CD4-positive, alpha-beta memory T cell (primary cell): ENCODE data around the gene RCCD1. TPM values are rescaled to one million over a fixed set of nuclear protein-coding genes. Genes with fewer than 3 reads are reported as not detected.

Experiments used
- CTCF ChIA-PET: fragments of 350-600 bp; sonication (Branson Sonifier 250); formaldehyde crosslinking; loops from one replicate; lab custom pipeline; 2021; ENCODE audit warnings: inconsistent platforms; ENCODE audit not compliant: partially characterized antibody; lab: Charles Lee
- POLR2A ChIA-PET: fragments of 350-600 bp; sonication (Branson Sonifier 250); formaldehyde crosslinking; loops from one replicate; lab custom pipeline; 2021; ENCODE audit not compliant: partially characterized antibody; lab: Charles Lee
- DNase-seq, 5 donors: peaks; one replicate each; pipeline versions ENCODE4 v3.0.0 to v3.0.0-alpha.2; 2020 to 2022; ENCODE audit warnings: mixed read lengths in 1 of 5
- H3K27ac ChIP-seq: one replicate; pipeline ENCODE4 v1.7.0; 2013; ENCODE audit warnings: low read depth, low read length
- H3K27me3 ChIP-seq: 2 replicates; pipeline ENCODE4 v1.7.0; 2013; ENCODE audit warnings: mild to moderate bottlenecking, low read length, moderate library complexity; ENCODE audit not compliant: insufficient read depth
- H3K36me3 ChIP-seq: 2 replicates; pipeline ENCODE4 v1.7.0; 2013; ENCODE audit warnings: mild to moderate bottlenecking, low read length, moderate library complexity; ENCODE audit not compliant: insufficient read depth
- H3K4me1 ChIP-seq: 2 replicates; pipeline ENCODE4 v1.7.0; 2013; ENCODE audit warnings: mild to moderate bottlenecking, low read length, moderate library complexity; ENCODE audit not compliant: insufficient read depth
- H3K4me3 ChIP-seq, 2 donors: one replicate each; pipeline ENCODE4 v1.7.0; 2013; ENCODE audit warnings: low read length in 2 of 2, mild to moderate bottlenecking in 1 of 2
- H3K9me3 ChIP-seq, 2 donors: one replicate each; pipeline ENCODE4 v1.7.0; 2013; ENCODE audit warnings: low read length in 2 of 2, control low read depth in 1 of 2; ENCODE audit not compliant: control insufficient read depth in 1 of 2
- H3K27ac Mint-ChIP-seq, 7 donors: one replicate each; pipeline ENCODE4 v1.8.0; 2020 to 2021; ENCODE audit warnings: mixed read lengths in 7 of 7, mild to moderate bottlenecking in 6 of 7, inconsistent platforms in 3 of 7, moderate library complexity in 3 of 7
- H3K27me3 Mint-ChIP-seq, 2 donors: one replicate each; pipeline ENCODE4 v1.8.0; 2020 to 2021; ENCODE audit warnings: mixed read lengths in 2 of 2
- H3K36me3 Mint-ChIP-seq, 2 donors: one replicate each; pipeline ENCODE4 v1.8.0; 2020 to 2021; ENCODE audit warnings: mixed read lengths in 2 of 2, inconsistent platforms in 1 of 2, mild to moderate bottlenecking in 1 of 2
- H3K4me1 Mint-ChIP-seq, 4 donors: one replicate each; pipeline ENCODE4 v1.8.0; 2020 to 2021; ENCODE audit warnings: mixed read lengths in 4 of 4, mild to moderate bottlenecking in 1 of 4
- H3K4me3 Mint-ChIP-seq, 8 donors: one replicate each; pipeline ENCODE4 v1.8.0; 2020 to 2021; ENCODE audit warnings: mixed read lengths in 8 of 8, mild to moderate bottlenecking in 7 of 8, moderate library complexity in 6 of 8, inconsistent platforms in 3 of 8
- H3K9me3 Mint-ChIP-seq, 8 donors: one replicate each; pipeline ENCODE4 v1.8.0; 2020 to 2021; ENCODE audit warnings: mixed read lengths in 8 of 8, mild to moderate bottlenecking in 5 of 8, inconsistent platforms in 3 of 8, moderate library complexity in 1 of 8
- intact Hi-C: fragments of 100-400 bp; cut with micrococcal nuclease; formaldehyde crosslinking; loops from one replicate; pipeline ENCODE4 v1.15.1; 2023
- polyA plus RNA-seq, 2 donors: library from polyadenylated mRNA; unstranded; fragments of 300-500 nt; fragmentation: Illumina TruSeq; gene quantifications; one replicate each; pipeline ENCODE4 v1.2.3, GENCODE V29; 2021
- total RNA-seq, 2 experiments: library from RNA; stranded (reverse); gene quantifications; one replicate each; pipeline ENCODE4 v1.2.3, GENCODE V29; 2021

The RCCD1 gene
- total and polyA plus RNA-seq, 4 experiments from 2014 or later: 2.0 to 15.6 (median 9.3) TPM

DNA sequence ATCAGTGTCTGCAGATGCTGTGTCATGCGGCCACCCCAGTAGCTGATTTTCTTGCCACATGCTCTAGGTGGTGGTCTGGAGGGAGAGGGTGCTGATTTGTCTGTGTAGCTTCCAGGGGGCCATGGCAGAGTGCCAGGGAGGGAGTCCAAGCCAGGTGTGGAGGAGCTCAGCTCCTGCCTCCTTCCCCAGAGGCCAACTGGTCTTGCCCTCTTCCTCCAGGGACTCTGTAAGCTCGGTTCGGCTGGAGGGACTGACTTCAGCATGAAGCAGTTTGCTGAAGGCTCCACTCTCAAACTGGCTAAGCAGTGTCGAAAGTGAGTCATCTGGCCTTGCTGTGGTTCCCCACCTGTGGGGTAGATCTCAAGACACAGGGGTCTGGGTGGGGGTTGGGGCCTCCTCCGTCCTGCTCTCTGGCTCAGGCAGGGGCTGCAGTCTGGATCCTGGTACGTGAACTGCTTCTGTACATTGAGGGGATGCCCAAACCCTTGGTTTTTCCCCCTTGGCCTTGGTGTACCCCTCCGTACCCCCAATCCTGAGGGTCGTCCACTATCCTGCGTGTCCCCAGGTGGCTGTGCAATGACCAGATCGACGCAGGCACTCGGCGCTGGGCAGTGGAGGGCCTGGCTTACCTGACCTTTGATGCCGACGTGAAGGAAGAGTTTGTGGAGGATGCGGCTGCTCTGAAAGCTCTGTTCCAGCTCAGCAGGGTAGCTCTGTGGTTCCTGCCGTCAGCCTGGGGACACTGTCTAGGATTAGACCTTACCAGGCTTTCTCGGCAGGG, 6.9 kb upstream of the RCCD1 start:
- DNase-seq: no peak
- intact Hi-C loops: no loop called here
- H3K36me3 ChIP-seq: peaks cover 60% of the 10 kb centered on the region
- Mint-ChIP-seq H3K36me3 (peaks cover 27 to 69% of the 10 kb centered on the region in 2 donors), H3K9me3 (peaks cover 0 to 3% (median 0%) of the 10 kb centered on the region in 8 donors), H3K27ac (no peak overlapping the region), H3K27me3 (no peaks in the 10 kb centered on the region), H3K4me3 (no peak overlapping the region), H3K4me1 (no peaks in the 10 kb centered on the region)
- CTCF ChIA-PET: interaction anchor here (1.7 to 9.4 kb wide), 2 partner anchors 9 to 15 kb away, joined by 7 to 112 read pairs; partner anchors contain the start of genes HDDC3 and UNC45A
- POLR2A ChIA-PET: interaction anchor here (1.8 to 2.5 kb wide), 2 partner anchors 12 to 16 kb away, joined by 6 to 10 read pairs; partner anchors contain the start of genes HDDC3 and UNC45A
- no peaks in the 10 kb centered on the region for H3K9me3 ChIP-seq
- no peaks in the 10 kb centered on the region for H3K27me3 ChIP-seq
- H3K4me3 ChIP-seq: no peak overlapping the region
- no peak overlapping the region for H3K27ac ChIP-seq
- H3K4me1 ChIP-seq: no peaks in the 10 kb centered on the region

DNA sequence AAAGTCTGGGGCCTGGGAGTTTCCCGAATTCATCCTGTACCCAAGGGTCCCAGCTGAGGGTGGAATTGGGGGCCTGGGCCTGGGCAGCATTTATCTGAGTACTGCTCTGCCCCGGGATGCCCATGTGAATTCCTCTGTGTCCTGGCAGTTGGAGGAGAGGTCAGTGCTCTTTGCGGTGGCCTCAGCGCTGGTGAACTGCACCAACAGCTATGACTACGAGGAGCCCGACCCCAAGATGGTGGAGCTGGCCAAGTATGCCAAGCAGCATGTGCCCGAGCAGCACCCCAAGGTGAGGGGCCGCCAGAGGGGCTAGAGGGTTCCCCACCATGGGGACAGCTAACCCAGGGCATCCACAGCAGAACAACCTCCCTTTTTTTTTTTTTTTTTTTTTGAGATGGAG, 6.2 kb upstream of the RCCD1 start:
- Histone ChIP-seq H3K27me3 (no peaks in the 10 kb centered on the region), H3K9me3 (no peaks in the 10 kb centered on the region), H3K4me1 (no peaks in the 10 kb centered on the region), H3K4me3 (no peak overlapping the region), H3K27ac (no peak overlapping the region), H3K36me3 (peaks cover 60% of the 10 kb centered on the region)
- Mint-ChIP-seq H3K4me1 (peaks cover 0 to 3% (median 0%) of the 10 kb centered on the region in 4 donors), H3K27ac (no peak overlapping the region), H3K27me3 (no peaks in the 10 kb centered on the region), H3K4me3 (no peak overlapping the region), H3K36me3 (peaks cover 23 to 68% of the 10 kb centered on the region in 2 donors), H3K9me3 (peaks cover 0 to 3% (median 0%) of the 10 kb centered on the region in 8 donors)
- ChIA-PET POLR2A (interaction anchor here (0.6 to 2.5 kb wide), 3 partner anchors 13 to 1625 kb away, joined by 4 to 10 read pairs (median 6); partner anchors contain the start of genes HDDC3 and UNC45A), CTCF (interaction anchor here (1.5 to 9.4 kb wide), 3 partner anchors 8 to 101 kb away, joined by 5 to 112 read pairs (median 7); partner anchors contain the start of genes HDDC3 and UNC45A)
- DNase-seq: no peak
- intact Hi-C loops: no loop called here

DNA sequence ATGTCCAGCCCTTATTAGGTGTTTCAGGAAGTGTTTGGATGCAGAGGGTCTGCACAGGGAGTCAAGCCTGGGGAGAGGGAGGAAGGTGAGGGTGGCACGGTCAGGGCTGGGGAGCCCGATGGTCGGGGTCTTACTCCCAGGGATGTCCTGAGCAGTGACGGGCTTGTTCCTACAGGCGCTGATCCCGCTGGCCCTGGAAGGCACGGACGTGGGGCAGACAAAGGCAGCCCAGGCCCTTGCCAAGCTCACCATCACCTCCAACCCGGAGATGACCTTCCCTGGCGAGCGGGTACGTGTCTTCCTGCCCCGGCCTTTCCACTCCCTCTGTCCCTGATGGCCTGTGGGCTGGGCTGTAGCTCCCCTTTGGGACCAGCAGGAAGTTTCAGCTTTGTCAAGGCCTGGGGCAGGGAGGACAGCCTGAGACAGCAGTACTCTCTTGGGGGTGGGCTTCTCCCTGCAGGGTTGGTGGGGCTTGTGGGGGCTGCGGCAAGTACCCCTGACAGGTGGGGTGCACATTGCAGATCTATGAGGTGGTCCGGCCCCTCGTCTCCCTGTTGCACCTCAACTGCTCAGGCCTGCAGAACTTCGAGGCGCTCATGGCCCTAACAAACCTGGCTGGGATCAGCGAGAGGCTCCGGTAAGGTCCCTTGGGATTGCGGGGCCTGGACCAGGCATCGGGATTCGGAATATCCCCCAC, 4.6 kb upstream of the RCCD1 start:
- no peaks in the 10 kb centered on the region for H3K9me3 ChIP-seq
- H3K4me3 Mint-ChIP-seq: no peak overlapping the region
- H3K27ac ChIP-seq: no peak overlapping the region
- DNase-seq: no peak
- H3K36me3 Mint-ChIP-seq: peaks cover 17 to 65% of the 10 kb centered on the region in 2 donors
- peaks cover 3 to 16% (median 6%) of the 10 kb centered on the region in 4 donors for H3K4me1 Mint-ChIP-seq
- CTCF ChIA-PET: interaction anchor here (0.7 to 9.4 kb wide), 3 partner anchors 18 to 100 kb away, joined by 3 to 112 read pairs (median 5); partner anchors contain the start of genes HDDC3 and UNC45A
- peaks cover under 1% of the 10 kb centered on the region for H3K4me1 ChIP-seq
- H3K9me3 Mint-ChIP-seq: peaks cover 0 to 3% (median 0%) of the 10 kb centered on the region in 8 donors
- peaks cover 49% of the 10 kb centered on the region for H3K36me3 ChIP-seq
- POLR2A ChIA-PET: interaction anchor here (0.9 to 7.8 kb wide), 3 partner anchors 8 to 17 kb away, joined by 3 to 130 read pairs (median 6); partner anchors contain the start of genes HDDC3 and UNC45A
- no peaks in the 10 kb centered on the region for H3K27me3 Mint-ChIP-seq
- no peak overlapping the region for H3K27ac Mint-ChIP-seq
- intact Hi-C loops: no loop called here
- no peaks in the 10 kb centered on the region for H3K27me3 ChIP-seq
- no peak overlapping the region for H3K4me3 ChIP-seq

DNA sequence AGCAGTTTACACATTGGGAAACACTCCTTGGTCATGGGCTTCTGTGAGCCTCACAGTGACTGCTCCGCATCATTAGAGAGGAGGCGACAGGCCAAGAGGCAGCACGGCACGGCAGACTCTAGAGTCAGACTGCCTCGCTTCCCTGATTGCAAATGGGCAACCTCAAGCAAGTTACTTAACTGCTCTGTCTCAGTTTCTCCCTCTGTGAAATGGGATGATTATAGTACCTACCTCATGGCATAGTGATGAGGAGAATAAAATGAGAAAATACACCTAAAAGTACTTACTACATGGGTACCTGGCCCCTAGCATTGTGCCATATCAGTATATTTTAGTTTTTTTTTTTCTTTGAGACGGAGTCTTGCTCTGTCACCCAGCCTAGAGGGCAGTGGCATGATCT, 4.0 kb upstream of the RCCD1 start:
- Histone ChIP-seq H3K4me3 (no peak overlapping the region), H3K27me3 (no peaks in the 10 kb centered on the region), H3K27ac (no peak overlapping the region), H3K9me3 (no peaks in the 10 kb centered on the region), H3K36me3 (peaks cover 48% of the 10 kb centered on the region), H3K4me1 (peaks cover 6% of the 10 kb centered on the region)
- no peak overlapping the region for H3K4me3 Mint-ChIP-seq
- intact Hi-C loops: no loop called here
- DNase-seq: no peak
- CTCF ChIA-PET: interaction anchor here (0.7 to 9.4 kb wide), 2 partner anchors 18 to 46 kb away, joined by 3 to 112 read pairs; partner anchors contain the start of genes HDDC3 and UNC45A
- H3K27me3 Mint-ChIP-seq: no peaks in the 10 kb centered on the region
- POLR2A ChIA-PET: interaction anchor here (7.8 kb wide), 1 partner anchor 17 kb away, joined by 130 read pairs; the partner anchor contains the start of genes HDDC3 and UNC45A
- H3K9me3 Mint-ChIP-seq: peaks cover 0 to 3% (median 0%) of the 10 kb centered on the region in 8 donors
- H3K36me3 Mint-ChIP-seq: peaks cover 17 to 63% of the 10 kb centered on the region in 2 donors
- H3K27ac Mint-ChIP-seq: no peak overlapping the region
- peaks cover 3 to 18% (median 8%) of the 10 kb centered on the region in 4 donors for H3K4me1 Mint-ChIP-seq

DNA sequence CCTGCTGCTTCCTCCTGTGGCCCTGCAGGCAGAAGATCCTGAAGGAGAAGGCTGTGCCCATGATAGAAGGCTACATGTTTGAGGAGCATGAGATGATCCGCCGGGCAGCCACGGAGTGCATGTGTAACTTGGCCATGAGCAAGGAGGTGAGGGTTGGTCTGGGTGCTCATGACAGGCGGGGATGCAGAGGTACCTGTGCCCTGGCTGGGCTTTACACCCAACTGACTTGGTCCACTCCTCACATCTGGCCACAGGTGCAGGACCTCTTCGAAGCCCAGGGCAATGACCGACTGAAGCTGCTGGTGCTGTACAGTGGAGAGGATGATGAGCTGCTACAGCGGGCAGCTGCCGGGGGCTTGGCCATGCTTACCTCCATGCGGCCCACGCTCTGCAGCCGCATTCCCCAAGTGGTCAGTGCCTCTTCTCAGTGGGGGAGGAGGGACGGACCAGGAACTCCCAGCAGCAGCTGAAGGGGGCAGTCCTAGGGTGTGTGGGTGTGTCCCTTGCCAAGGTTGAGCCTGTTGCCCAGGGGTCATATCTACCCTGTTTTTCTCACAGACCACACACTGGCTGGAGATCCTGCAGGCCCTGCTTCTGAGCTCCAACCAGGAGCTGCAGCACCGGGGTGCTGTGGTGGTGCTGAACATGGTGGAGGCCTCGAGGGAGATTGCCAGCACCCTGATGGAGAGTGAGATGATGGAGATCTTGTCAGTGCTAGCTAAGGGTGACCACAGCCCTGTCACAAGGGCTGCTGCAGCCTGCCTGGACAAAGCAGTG, 1.6 kb upstream of the RCCD1 start:
- Mint-ChIP-seq H3K4me3 (peak overlapping the region in 4 of 8 donors; percentile 4 to 33 (median 30)), H3K27me3 (no peaks in the 10 kb centered on the region), H3K36me3 (peaks cover 17 to 49% of the 10 kb centered on the region in 2 donors), H3K4me1 (peaks cover 6 to 26% (median 18%) of the 10 kb centered on the region in 4 donors), H3K9me3 (peaks cover 0 to 4% (median 0%) of the 10 kb centered on the region in 8 donors), H3K27ac (peak overlapping the region in 2 of 7 donors; percentile 35 to 82)
- intact Hi-C loops: no loop called here
- ChIA-PET POLR2A (interaction anchor here (0.7 to 7.8 kb wide), 4 partner anchors 13 to 51 kb away, joined by 3 to 130 read pairs (median 10); partner anchors contain the start of genes HDDC3, MAN2A2, PRC1 and UNC45A), CTCF (interaction anchor here (5.4 to 11.2 kb wide), 2 partner anchors 10 to 21 kb away, joined by 28 to 155 read pairs; partner anchors contain the start of genes HDDC3 and UNC45A)
- Histone ChIP-seq H3K9me3 (no peaks in the 10 kb centered on the region), H3K4me1 (peaks cover 15% of the 10 kb centered on the region), H3K4me3 (no peak overlapping the region), H3K27me3 (no peaks in the 10 kb centered on the region), H3K36me3 (peaks cover 31% of the 10 kb centered on the region), H3K27ac (no peak overlapping the region)
- DNase-seq: no peak
